ENCODE measurements around the gene KCNH3.
A peak's percentile ranks its signal among the peaks of the same experiment; 100 is the strongest.
"Not testable (repeated sequence)": the region's sequence is repeated elsewhere in the genome, so short reads cannot be mapped to it uniquely, and the experiment has no call there.

KCNH3 gene

GRCh38 chr12:49538510-49539403 is at the start of gene KCNH3:
TSS of gene KCNH3 (plus strand) at chr12:49539030. CDS start at chr12:49539417, 387 bp downstream.
- in situ Hi-C loops (cut with MboI; ENCODE audit: low pct_unique_long_range_greater_than_20kb, low sequenced_read_pairs) = no loop called here
- DNase-seq = peak; percentile 71

DNA sequence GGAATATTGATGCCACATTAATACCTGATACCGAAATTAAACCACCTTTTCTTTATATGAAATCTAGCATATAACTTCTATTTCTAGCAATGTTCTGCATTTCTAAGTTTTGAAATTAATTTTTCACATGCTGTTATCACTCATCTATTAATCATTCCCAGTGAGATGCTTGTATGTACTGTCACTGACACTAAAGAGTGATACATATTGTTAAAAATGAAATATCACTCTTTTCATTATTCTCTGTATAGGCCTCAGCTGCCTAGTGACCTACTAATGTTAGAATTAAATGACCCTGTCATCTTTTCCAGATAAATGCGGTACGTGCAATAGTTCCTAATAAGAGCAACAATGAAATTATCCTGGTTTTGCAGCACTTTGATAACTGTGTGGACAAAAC is 49.7 kb upstream of the KCNH3 start:
- in situ Hi-C loops (cut with MboI; ENCODE audit: low pct_unique_long_range_greater_than_20kb, low sequenced_read_pairs) = no loop called here
- DNase-seq = no peak

GRCh38 chr12:49489720-49490119 is 49.1 kb upstream of the KCNH3 start:
- no peak for DNase-seq
- in situ Hi-C loops (cut with MboI; ENCODE audit: low pct_unique_long_range_greater_than_20kb, low sequenced_read_pairs) = no loop called here

- DNase-seq = no peak
- in situ Hi-C loops (cut with MboI; ENCODE audit: low pct_unique_long_range_greater_than_20kb, low sequenced_read_pairs) = no loop called here
These were observed 47.0 kb upstream of the KCNH3 start for GRCh38 chr12:49491823-49492222.

- in situ Hi-C loops (cut with MboI; ENCODE audit: low pct_unique_long_range_greater_than_20kb, low sequenced_read_pairs) = no loop called here
These were observed 44.9 kb upstream of the KCNH3 start for GRCh38 chr12:49493900-49494299.

GRCh38 chr12:49496417-49497360 is 42.1 kb upstream of the KCNH3 start:
- DNase-seq = no peak
- in situ Hi-C loops (cut with MboI; ENCODE audit: low pct_unique_long_range_greater_than_20kb, low sequenced_read_pairs) = no loop called here

More at GRCh38 chr12:49493900-49494299, 44.9 kb upstream of the KCNH3 start:
- DNase-seq = no peak

DNA sequence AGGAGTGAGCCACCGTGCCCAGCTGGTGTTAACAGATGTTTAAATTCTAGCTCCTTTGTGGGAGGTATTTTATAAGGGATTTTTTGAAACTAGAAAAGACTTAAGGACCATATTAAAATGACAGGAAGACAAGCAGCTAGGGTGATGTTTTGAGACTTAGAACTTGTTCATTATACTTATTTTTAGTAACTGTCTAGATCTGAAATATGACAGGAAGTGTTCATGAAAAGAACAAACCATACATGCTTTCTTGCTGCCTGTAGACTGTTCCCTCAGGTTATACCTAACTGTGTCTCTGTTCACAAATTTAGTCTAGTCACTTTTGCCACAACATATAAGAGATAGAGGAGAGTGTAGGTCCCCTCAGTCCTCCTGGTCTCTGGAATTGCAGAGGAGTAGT is 36.9 kb upstream of the KCNH3 start:
- DNase-seq = no peak
- in situ Hi-C loops (cut with MboI; ENCODE audit: low pct_unique_long_range_greater_than_20kb, low sequenced_read_pairs) = loop anchor here (10.0 kb wide), 1 partner anchor 137 kb away; the partner anchor contains the start of gene SPATS2

DNA sequence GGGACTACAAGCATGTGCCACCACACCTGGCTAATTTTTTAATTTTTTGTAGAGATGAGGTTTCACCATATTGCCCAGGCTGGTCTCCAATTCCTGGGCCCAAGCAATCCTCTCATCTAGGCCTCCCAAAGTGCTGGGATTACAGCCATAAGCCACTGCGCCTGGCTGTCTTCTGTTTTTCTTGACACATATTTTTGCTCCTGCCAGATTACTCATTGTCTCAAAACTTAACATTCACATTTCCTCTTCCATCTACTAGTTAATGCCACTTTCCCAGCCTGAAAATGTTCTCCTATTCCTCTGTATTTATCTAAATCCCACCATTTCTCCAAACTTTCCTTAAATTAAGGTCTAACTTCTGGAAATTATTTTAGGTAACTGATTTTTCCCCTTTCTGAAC is 36.2 kb upstream of the KCNH3 start:
- in situ Hi-C loops (cut with MboI; ENCODE audit: low pct_unique_long_range_greater_than_20kb, low sequenced_read_pairs) = loop anchor here (10.0 kb wide), 1 partner anchor 138 kb away; the partner anchor contains the start of gene SPATS2

DNA sequence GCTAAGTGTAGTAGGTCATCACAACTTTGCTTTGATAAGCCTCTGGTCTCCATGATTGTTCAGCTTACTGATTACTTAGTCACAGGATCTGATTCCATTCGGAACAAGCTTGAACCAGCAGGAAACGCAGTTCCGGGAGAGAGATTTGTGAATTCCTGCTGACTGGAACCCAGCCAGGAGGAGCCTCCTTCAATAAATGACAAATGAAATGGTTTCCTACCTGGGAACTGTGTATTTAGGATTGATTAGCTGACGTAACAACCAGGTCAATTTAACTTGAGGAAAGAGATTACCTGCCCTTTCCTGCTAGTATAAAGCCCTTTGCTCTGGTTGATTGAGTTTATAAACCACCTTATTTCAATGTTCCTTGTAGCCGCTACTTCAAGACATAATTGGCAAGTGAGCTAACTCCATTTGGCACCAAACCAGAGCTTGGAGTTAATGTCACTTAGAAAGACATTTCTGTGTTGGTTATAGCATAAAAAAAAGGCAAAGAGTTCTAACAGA is 35.1 kb upstream of the KCNH3 start:
- in situ Hi-C loops (cut with MboI; ENCODE audit: low pct_unique_long_range_greater_than_20kb, low sequenced_read_pairs) = loop anchor here (10.0 kb wide), 1 partner anchor 139 kb away; the partner anchor contains the start of gene SPATS2
- DNase-seq = no peak

More for the DNA sequence above, 36.2 kb upstream of the KCNH3 start:
- no peak for DNase-seq

- in situ Hi-C loops (cut with MboI; ENCODE audit: low pct_unique_long_range_greater_than_20kb, low sequenced_read_pairs) = loop anchor here (10.0 kb wide), 1 partner anchor 141 kb away; the partner anchor contains the start of gene SPATS2
- DNase-seq = no peak
These were observed 33.2 kb upstream of the KCNH3 start for GRCh38 chr12:49505672-49506071.

DNA sequence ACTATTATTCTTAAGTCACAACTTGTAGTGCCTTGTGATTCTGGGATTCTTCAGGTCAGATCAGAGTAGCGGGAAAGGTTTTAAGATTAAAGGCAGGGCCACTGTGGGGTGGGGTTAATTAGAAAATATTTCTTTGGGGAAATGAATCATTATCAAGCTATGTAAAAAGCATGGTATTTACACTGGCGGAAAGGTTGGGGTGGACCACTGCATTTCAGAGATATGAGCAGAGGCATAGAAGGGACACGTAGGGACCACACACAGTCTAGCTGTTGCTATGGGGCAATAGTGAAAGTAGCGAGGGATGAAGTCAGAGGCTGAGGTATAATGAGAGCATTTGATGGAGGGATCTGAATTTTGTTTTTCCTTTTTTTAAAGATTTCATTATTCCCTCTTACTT is 31.7 kb upstream of the KCNH3 start:
- in situ Hi-C loops (cut with MboI; ENCODE audit: low pct_unique_long_range_greater_than_20kb, low sequenced_read_pairs) = loop anchor here (10.0 kb wide), 1 partner anchor 142 kb away; the partner anchor contains the start of gene SPATS2
- no peak for DNase-seq

DNA sequence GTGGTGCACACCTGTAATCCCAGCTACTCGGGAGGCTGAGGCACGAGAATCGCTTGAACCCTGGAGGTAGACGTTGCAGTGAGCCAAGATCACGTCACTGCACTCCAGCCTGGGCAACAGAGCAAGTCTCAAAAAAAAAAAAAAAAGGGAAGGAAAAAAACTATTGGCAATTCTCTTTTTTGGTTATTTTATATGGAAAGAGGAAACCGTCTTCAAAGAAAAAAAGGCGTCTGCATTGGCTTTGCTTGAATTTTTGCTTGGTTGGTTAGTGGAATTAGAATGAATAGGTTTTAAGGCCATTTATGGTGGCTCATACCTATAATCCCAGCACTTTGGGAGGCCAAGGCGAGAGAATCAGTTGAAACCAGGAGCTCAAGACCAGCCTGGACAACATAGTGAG is 29.1 kb upstream of the KCNH3 start:
- in situ Hi-C loops (cut with MboI; ENCODE audit: low pct_unique_long_range_greater_than_20kb, low sequenced_read_pairs) = loop anchor here (10.0 kb wide), 1 partner anchor 145 kb away; the partner anchor contains the start of gene SPATS2
- DNase-seq = not testable (repeated sequence)

DNA sequence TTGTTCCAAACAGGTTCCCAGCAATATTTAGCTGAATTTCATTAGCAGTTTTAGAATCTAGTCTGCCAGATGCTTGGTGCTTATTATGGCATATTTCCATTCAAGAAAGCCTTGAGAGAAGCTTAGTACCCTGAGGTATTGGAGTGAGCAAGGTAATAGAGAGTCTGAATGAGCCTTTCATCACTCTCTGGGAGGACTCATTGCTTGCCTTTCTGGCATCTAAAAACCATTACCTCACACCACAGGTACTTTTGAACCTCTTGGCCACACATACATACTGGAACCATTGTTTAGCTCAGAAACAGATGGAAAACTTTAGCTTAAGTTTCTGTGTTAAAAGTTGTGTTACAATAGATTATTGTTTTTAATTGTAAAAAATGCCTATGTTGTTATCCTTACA is 27.4 kb upstream of the KCNH3 start:
- no peak for DNase-seq
- in situ Hi-C loops (cut with MboI; ENCODE audit: low pct_unique_long_range_greater_than_20kb, low sequenced_read_pairs) = no loop called here

GRCh38 chr12:49512546-49512945 is 26.3 kb upstream of the KCNH3 start:
- in situ Hi-C loops (cut with MboI; ENCODE audit: low pct_unique_long_range_greater_than_20kb, low sequenced_read_pairs) = no loop called here
- no peak for DNase-seq

DNA sequence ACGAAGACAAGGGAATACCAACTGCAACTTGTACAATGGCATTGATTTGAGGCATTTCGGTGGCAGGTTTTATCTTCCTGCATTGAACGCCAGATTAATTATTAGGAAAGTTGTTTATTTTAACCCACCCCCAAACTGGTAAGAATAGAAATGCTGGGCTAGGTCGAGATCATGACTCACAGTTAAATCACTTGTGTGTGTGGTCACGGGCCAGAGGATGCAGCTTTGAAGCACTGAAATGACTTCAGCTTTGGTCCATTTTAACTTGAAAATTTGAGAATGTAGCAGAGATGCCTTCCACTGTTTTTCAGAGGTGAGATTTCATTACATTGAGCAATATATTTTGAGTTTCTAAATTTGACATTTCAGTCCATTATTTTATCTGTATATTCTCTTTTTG is 23.6 kb upstream of the KCNH3 start:
- DNase-seq = no peak
- in situ Hi-C loops (cut with MboI; ENCODE audit: low pct_unique_long_range_greater_than_20kb, low sequenced_read_pairs) = no loop called here

DNA sequence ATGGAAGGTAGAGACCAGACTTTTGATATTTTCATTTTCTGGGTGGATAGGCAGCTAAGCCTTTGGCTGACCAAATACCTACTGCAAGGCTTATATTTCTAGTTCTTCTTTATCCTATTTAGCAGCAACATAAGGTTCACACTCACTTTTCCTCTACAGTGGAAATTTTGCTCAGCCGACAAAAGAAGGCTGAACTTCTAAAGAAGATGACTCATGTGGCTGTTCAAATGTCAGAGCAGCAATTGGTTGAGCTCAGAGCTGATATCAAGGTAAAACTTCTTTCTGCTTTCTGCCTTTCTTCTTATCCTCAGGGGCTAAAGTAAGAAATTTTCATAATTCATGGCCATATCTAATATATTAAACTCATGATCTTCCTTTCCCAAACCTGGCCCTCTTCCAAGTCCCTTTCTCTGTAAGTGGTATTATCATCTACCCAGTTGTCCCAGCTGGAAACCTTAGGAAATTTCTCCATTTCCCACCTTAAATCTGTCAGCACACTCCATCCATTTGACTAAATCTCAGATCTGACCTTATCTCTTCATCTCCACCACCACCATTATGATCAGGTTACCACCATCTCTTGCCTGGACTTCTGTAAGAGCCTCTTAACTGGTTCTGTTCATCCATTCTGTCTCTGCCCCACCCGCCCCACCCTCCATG is 19.8 kb upstream of the KCNH3 start:
- in situ Hi-C loops (cut with MboI; ENCODE audit: low pct_unique_long_range_greater_than_20kb, low sequenced_read_pairs) = no loop called here
- no peak for DNase-seq

DNA sequence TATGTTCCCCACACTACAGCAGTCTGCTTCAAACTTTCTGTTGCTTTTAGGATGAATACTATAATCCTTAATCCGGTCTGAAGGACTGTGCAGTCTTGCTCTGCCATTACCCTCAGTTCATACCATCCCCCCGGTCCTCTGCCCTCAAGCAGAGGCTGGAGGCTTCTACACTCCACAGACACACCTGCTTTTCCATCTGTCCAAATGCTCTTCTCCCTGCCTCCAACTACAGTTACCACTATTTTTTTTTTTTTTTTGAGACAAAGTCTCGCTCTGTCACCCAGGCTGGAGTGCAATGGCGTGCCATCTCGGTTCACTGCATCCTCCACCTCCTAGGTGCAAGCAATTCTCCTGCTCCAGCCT is 19.3 kb upstream of the KCNH3 start:
- in situ Hi-C loops (cut with MboI; ENCODE audit: low pct_unique_long_range_greater_than_20kb, low sequenced_read_pairs) = no loop called here
- DNase-seq = no peak

GRCh38 chr12:49521389-49521788 is 17.4 kb upstream of the KCNH3 start:
- in situ Hi-C loops (cut with MboI; ENCODE audit: low pct_unique_long_range_greater_than_20kb, low sequenced_read_pairs) = loop anchor here (10.0 kb wide), 1 partner anchor 167 kb away; no protein-coding TSS in a partner anchor
- no peak for DNase-seq
